Choroid plexus epithelial cell (primary cell): Measurements from ENCODE around the gene BSPH1.
A peak's percentile ranks its signal among the peaks of the same experiment; 100 is the strongest.
"Not testable (repeated sequence)": the region's sequence is repeated elsewhere in the genome, so short reads cannot be mapped to it uniquely, and the experiment has no call there.

Experiments used
- DNase-seq: peaks from one replicate; pipeline ENCODE4 v3.0.0-alpha.2; 2010; ENCODE audit warnings: low read depth
- H3K4me3 ChIP-seq: 2 replicates; pipeline ENCODE4 v1.5.1; 2011; ENCODE audit warnings: low read depth, mild to moderate bottlenecking, control low read depth, low read length, moderate library complexity
- CTCF ChIP-seq: conservative IDR thresholded peaks from 2 replicates; pipeline ENCODE4 v1.5.1; 2011; ENCODE audit warnings: low read depth, mild to moderate bottlenecking, control low read depth, inconsistent platforms, low read length, moderate library complexity

The BSPH1 gene

GRCh38 chr19:47996230-47996727 is 4.3 kb upstream of the BSPH1 start:
- no peak for TF ChIP-seq CTCF
- H3K4me3 ChIP-seq: no peak overlapping the region
- no peak for DNase-seq

GRCh38 chr19:47994209-47994802 is 2.3 kb upstream of the BSPH1 start, which contains the start of gene ELSPBP1:
TSS of gene ELSPBP1 (plus strand) at chr19:47994632. CDS start at chr19:48008668, 14,036 bp downstream.
- no peak for TF ChIP-seq CTCF
- H3K4me3 ChIP-seq: no peak within 1 kb of the TSS
- no peak for DNase-seq

- no peak overlapping the region for H3K4me3 ChIP-seq
- DNase-seq: no peak
- TF ChIP-seq CTCF: no peak
Observed at GRCh38 chr19:47991191-47991808, 670 bp downstream of the BSPH1 start.

GRCh38 chr19:47973529-47973928 is 18.4 kb downstream of the BSPH1 start:
- TF ChIP-seq CTCF: no peak
- no peak for DNase-seq
- no peak overlapping the region for H3K4me3 ChIP-seq

GRCh38 chr19:47955936-47956335 is 36.0 kb downstream of the BSPH1 start:
- not testable (repeated sequence) for H3K4me3 ChIP-seq, DNase-seq

- DNase-seq, H3K4me3 ChIP-seq: not testable (repeated sequence)
Observed at GRCh38 chr19:47952132-47952531, 39.8 kb downstream of the BSPH1 start.

- not testable (repeated sequence) for H3K4me3 ChIP-seq, DNase-seq
- TF ChIP-seq CTCF: peak; percentile 23
Observed at GRCh38 chr19:47949852-47950521, 42.0 kb downstream of the BSPH1 start.

GRCh38 chr19:47928581-47928980 is 63.4 kb downstream of the BSPH1 start:
- not testable (repeated sequence) for H3K4me3 ChIP-seq, DNase-seq

GRCh38 chr19:47920107-47920506 is 71.9 kb downstream of the BSPH1 start:
- not testable (repeated sequence) for H3K4me3 ChIP-seq, DNase-seq
